Mammary epithelial cell (primary cell): ENCODE data around the gene CPNE6.

ENCODE experiments used
- CTCF ChIP-seq, 2 donors: IDR thresholded peaks in 1 of 2; conservative IDR thresholded peaks in 1 of 2; 2 replicates each; pipeline ENCODE4 v1.5.1; 2011 to 2012; ENCODE audit warnings: inconsistent platforms in 2 of 2, low read length in 2 of 2, mild to moderate bottlenecking in 2 of 2, control low read depth in 1 of 2, low read depth in 1 of 2; ENCODE audit not compliant: insufficient read depth in 1 of 2; ENCODE audit errors: extremely low read depth in 1 of 2
- EZH2 ChIP-seq: IDR thresholded peaks from 2 replicates; pipeline ENCODE4 v1.6.1; 2012; ENCODE audit warnings: low read length, inconsistent platforms, borderline replicate concordance

DNA sequence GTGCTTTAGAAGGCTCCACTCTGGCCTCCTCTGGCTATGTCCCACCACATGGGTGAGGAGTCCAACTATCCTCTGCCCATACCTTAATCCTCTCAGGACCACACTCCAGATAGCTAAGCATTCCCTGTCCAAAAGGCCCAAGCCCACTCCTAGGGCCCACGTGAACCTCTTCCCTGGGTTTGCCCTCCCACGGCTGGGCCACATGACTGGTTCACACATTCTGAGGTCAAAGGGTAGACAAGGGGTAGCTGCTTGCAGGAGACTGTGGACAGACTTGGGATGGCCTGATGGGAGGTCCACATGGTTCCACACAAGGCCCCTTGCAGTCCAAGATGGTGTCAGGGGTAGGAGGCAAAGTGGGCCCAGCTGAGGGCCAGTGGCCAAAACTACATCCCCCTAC is 16.7 kb downstream of the CPNE6 start:
- TF ChIP-seq CTCF (conservative IDR thresholded peaks at IDR 0.05 in 1 of 2, IDR thresholded peaks at IDR 0.05 in 1 of 2; ENCODE audit: extremely low read depth in 1 of 2, insufficient read depth in 1 of 2, low read depth in 1 of 2, low read length in 2 of 2) (no peak), EZH2 (no peak)
